GM18517 (cell line): ENCODE data around the gene EVI5.

Experiments
- ATAC-seq: cut with Tn5 transposase; IDR thresholded peaks from one replicate; pipeline ENCODE4 v1.9.1; 2021; ENCODE audit warnings: mild to moderate bottlenecking, moderate library complexity; ENCODE audit not compliant: unreplicated experiment

EVI5 gene

DNA sequence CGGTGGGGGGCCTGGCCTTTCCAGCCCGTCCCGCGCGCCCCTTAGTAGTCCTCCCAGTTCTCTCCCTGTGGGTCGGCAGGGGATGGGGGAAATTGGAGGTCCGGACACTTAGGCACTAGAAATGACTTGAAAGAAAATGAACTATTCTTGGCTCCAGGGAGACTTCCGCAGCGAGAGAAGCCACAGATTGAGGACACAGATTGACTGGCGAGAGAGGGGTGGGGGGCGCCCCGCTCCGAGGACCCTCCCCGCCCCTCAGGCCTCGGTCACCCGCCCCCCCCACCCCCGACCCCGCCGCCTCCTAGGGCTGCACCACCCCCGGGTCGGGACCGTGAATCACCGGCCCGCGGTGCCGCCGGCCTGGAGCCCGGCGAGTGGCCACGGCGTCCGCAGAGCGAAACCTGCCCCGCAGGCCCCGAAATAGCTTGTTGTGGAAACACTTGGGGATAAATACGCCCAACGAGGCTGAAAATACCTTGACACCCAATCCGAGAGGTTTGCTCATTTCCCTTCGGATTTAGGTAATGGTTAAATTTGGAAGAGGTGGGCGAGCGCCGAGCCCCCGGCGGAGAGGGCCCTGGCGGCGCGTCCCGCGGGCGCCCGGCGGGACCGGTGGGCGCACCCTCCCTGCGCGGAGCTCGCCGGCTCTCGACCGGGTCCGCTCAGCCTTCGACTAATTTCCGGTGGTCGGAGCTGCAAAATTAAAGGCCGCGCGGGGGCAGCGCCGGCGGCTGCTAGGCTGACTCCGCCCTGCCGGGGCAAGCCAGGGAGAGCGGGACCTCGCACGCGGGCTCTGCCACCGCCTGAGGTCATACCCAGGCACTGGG lies 298.4 kb downstream of the EVI5 start, which contains the start of gene GFI1:
Gene GFI1 (minus strand): TSS at position 675 of the 827 bp plus-strand sequence. CDS start 3,438 bp downstream, outside the sequence.
- peak; percentile 27 for ATAC-seq

DNA sequence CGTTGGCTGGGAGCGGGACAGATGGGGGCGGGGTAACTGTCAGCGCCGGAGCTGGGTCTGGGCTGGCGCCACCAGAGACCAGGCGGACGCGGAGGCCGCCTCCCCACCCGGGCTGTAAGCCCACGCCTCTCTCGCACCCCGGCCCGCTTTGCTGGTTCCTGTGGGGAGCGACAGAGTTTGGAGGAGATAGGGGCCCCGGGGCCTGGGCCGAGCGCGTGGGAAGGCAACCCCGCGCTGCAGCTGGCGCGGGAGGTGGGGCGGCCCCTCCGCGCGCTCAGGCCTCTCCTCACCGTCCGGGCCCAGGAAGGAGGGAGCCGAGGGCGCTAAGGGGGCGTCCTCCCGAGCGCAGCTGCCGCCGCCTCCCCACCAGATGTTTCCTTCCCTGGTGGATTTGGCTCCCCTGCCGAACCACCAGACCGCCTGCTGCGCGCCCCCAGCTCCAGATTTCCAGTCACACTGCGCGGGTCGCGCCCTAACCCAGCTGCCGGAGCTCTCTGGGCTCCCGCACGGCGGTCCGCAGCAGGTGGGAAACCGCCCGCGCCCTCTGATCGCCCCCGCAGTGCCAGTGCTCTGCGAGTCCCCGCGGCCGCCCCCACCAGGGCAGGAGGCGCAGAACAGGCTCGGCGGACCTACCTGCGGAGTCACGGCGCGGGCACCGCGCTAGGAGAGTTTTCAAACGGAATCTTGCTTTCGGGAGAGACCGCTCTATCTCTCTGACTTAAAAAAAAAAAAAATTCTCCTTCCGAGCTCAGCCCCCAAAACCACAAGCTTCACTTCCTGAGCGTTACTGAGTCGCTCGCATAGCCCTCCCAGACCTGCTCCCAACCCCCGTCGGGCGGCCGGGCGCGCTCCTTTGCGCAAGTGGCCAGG lies 299.3 kb downstream of the EVI5 start:
- ATAC-seq: peak; percentile 55

DNA sequence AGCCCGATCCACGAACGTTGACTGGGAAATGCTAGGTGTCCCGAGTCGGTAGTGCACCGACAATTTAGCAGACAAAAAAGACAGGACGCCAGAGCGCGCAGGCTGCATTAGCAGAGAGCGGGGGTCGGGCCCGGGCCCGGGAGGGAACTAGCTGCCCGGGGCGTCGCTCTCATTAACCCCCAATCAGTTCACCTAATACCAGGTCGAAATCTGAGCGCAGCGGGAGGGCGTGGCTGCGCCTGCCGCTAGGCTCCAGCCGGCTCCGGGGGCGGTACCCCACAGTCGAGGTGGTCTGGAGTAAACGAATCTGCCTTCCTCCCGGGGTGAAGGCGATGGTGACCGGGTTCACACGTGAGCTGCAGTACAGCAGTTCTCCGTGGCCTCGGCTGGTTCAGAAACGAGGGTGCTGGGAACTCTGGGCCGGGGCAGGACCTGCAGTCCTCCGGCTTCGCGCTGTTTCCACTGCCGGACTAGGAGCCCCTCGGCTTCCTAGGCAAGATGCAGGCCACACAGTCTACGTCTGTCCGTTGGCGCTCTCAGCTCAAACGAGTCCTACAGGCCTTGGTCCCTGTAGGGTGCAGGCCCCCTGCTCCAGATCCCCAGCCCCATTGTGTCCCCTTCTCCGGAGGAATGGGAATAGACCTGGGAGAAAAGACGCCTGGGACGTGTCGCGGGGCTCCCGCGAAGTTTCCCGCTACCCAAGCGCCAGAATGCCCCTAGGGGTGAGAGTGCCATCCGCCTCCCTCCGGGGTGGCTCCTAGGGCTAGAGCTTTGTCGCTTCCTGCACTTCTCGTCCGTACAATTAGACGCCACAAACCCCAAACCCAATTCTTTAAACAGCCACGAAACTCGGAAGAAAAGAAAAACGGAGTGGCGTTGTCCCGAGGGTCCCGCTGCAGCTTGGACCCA lies 300.2 kb downstream of the EVI5 start:
- ATAC-seq: peak; percentile 24

DNA sequence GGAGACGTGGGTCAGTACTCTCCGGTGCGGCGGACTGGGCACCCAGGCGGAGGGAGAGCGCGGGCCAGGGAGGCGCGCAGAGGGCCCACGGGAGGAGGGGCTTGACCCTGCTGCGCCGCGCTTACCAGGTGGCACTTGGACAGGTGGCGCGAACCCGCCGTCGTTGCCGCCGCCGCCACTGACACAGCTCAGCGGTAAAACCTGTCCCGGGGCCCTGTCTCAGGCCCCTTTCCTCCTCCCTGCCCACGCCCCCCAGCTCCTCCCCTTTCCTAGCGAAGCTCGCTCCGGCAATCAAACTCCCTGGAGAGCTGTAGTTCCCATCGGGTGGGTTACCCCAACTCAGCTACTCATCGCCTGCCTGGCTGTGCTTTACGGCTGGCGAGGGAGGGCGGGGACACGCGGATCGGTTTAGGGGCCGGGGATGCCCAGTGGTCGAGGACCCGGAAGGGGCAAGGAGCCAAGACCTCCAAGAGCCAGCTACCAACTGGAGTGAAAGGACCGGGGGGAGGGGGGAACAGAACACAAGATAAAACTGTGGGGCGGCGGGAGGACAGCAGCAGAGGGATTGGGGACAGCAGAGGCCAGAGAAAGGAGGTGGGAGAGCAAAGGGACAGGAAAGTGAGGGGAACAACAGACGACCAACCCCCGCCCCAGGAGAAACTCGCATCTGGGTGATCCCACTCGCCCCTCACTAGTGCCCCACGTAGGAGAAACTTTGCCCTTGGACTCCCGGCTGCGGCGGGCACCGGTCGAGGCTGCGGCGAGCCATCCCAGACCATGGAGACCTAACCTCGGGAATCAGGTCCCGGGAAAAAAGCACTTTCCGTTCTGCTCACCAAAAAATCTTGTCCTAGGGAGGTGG lies 301.1 kb downstream of the EVI5 start:
- ATAC-seq: no peak

DNA sequence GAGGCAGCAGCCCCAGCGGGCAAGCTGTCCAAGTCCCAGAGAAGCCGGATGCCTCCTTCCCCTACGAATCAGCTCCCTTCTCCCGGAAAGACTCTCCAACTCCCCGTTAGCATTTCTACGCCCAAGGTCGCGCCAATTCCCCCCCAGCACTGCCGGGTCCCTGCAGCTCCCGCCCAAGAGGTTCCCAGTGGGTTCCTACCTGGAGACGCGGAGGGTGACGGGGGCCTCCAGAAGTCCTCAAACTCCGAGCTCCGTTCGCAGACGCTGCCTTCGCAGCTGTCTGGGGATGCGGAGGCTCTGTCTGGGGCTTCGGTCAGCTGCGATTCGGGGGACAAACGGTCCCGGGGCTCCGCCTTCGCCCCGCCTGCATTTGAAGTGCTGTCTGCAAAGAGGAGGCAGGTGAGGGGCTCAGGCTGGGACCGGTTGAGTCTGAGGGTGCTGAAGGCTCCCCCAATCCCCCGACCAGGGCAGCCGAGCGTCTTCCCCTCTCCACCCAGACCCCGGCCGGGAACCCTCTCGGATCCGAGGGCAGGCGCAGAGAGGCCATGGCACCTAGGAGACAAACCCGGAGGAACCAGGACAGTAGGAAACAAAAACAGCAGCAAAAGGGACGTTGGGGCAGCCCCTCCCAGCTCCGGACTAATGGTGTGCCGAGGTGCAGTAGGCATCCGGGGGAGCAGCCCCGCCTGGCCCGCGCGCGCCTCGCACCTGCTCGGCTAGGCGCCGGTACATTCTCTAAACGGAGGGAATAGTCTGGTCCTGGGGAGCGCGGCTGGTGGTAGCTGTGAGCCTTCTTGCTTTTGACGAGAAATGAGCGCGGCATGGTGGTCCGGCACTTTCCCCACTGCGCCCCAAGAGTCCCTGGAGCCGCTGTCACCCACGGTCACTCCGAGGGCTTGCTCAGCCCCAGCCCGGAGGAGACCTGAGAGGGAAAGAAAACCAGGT lies 302.0 kb downstream of the EVI5 start:
- ATAC-seq: no peak

DNA sequence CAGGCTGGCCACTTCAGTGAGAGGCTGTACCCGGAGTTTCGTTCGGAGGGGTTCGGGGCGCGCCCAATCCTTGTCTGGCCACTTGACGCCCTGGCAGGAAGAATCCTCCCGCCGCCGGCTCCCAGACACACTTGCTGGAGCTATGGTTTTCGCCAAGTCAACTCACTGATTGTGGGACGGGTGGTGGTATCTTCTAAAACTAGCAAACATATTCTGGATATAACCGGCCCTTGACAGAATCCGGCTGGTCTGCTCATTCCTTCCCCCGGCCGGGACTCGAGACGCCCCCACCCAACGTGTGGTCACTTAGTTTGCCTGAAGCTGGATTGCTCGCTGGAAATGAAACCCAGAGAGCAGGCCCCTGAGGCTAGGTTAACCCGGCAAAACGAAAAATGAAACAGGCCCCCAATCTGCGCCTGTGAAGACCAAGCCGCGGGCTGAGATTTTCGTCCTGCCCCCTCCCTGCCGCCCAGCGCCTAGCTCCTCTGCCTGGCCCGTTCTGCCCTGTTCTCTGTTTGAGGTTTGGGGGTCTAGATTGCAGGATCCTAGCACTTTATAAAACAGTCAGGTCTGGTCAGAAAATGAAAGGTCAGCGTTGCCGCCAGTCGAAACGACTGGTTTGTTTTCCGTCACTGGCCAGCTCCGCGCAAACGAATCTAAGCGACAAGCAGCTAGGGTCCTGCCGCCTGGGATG lies 302.8 kb downstream of the EVI5 start:
- ATAC-seq: no peak

DNA sequence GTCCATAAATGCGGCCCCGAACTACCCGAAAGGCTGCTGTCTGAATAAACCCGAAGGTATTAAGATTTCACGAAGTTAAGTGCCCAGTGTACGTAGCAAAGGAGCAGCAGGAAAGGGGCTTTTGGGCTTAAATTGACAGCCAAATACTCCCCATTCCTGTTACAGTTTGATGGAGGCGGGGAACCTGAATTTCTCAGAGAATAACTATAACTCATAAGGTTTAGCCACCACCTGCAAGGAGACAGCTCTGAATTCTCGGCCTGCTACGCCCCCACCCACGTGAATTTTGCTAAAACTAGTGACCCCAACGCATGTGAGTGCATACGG lies 303.3 kb downstream of the EVI5 start:
- no peak for ATAC-seq

DNA sequence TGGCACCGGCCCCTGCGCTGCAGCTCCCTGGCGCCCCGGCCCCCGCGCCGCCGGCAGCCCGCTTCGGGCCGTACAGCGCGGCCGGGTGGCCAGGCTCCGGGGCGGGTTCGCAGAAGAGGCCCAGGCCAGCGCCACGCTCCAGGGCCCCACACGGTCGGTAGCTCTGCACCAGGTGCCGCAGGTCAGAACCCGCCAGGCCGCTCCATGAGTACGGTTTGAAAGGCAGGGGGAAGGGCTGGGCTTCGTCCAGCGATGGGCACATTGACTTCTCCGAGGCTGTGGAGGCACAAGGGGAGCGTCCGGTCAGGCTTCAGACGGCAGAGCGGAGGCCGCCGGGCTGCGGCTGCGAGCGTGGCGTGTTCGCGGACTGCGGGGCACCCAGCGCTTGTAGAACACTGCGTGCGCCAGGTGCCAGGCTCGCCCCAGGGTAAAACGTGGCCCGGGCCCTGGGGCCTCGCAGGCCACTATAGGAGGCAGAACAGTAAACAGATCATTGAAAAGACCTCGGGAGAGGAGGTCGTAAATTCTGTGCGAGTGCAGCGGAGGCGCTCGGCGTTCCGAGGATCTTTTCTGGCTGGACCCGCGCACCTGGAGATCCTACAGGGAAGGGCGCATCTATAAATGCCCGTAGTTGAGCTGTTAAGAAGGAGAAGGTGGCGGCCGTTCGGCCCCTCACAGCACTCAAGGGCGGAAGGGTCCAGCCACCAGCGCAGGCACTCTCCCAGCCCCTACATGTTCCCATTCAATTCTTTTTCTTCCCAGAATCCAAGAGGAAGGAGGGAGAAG lies 303.9 kb downstream of the EVI5 start:
- ATAC-seq: no peak

DNA sequence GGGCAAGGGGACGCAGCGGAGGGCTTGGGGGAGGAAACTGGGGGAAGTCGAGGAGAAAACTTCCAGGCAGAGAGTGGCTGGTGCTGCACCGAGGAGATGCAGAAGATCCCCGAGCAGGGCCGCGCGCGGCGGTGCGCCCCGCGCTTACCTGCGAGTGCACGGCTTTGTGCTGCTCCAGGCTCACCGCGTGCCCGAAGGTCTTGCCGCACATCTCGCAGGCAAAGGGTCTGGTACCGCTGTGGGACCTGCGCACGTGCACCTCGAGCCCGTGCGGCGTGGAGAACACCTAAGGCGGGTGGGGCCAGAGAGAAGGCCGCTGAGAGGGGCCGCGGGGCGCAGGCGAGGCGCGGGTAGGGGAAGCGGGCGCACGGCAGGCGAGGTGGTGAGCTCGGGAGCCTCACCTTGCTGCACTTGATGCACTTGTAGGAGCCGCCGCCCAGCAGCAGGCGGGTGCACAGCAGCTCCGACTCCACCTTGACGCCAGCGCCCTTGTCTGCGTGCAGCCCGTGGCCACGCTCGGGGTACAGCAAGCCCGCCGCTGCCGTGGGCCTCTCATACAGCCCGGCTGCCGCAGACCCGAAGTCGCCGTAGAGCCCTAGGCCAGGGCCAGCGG lies 304.6 kb downstream of the EVI5 start:
- ATAC-seq: no peak

DNA sequence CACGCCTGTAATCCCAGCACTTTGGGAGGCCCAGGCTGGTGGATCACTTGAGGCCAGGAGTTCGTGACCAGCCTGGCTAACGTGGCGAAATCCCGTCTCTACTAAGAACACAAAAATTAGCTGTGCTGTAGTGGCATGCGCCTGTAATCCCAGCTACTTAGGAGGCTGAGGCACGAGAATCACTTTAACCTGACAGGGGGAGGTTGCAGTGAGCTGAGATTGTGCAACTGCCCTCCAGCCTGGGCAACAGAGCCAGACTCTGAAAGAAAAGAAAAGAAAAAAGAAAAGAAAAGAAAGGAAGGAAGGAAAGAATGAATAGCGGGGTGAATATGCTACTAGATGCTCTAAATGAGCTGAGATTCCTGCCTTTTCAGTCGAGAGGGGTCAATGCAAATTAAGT lies 305.3 kb downstream of the EVI5 start:
- ATAC-seq: no peak

DNA sequence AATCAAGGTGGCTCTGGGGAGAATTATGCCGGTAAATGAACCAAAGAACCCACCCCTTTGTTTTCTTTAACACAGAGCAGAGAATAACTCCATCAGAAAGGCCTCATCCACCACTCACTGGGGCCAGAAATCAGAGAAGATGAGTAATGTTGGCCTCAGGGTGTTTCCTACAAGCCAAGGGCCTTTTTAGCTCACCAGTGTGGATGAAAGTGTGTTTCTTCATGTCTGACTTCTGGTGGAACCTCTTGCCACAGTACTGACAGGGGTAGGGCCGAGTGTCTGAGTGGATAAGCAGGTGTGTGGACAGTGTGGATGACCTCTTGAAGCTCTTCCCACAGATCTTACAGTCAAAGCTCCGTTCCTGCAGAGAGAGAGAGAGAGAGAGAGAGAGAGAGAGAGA lies 306.5 kb downstream of the EVI5 start:
- ATAC-seq: no peak

DNA sequence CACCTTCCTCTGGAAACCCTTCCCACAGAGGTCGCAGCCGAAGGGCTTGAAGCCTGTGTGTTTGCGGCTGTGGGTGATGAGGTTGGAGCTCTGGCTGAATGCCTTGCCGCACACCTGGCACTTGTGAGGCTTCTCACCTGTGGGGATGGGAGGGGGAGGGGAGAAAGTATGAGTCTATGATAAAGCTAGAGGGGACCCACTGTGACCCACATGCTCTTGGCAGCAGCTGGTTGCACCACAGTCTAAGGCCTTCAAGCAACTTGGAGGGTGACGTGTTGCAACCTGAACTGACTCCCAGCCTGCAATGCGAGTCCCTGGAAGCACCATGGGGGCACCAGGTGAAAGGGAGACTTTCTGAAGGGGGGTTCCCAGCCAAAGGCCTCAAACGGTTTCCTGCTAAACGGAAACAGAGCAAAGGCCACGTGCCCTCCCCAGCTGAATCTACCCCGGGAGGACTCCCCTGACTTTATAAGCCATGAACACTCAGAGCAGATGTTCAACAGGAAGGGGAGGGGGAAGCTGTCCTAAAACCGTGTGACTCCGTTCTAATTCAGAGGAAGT lies 308.8 kb downstream of the EVI5 start:
- ATAC-seq: no peak

DNA sequence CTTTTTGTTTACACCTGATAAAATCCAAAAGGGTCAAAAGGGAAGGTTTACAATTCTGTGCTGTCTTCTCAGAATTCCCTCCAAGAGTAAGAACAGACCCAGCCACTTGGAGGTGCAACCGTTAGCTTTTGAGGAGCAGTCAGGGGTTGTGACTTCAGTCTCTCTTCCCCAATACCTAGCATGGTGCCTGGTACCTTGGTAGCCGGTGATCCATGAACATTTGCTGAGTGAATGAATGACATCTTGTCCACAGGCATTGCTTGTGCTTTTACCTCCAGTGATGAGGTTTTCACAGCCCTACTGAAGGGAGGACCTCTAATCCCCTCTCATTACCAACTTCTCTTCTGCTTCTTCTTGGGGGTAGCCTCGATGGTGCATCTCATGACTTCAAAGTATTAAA lies 309.9 kb downstream of the EVI5 start:
- ATAC-seq: no peak

DNA sequence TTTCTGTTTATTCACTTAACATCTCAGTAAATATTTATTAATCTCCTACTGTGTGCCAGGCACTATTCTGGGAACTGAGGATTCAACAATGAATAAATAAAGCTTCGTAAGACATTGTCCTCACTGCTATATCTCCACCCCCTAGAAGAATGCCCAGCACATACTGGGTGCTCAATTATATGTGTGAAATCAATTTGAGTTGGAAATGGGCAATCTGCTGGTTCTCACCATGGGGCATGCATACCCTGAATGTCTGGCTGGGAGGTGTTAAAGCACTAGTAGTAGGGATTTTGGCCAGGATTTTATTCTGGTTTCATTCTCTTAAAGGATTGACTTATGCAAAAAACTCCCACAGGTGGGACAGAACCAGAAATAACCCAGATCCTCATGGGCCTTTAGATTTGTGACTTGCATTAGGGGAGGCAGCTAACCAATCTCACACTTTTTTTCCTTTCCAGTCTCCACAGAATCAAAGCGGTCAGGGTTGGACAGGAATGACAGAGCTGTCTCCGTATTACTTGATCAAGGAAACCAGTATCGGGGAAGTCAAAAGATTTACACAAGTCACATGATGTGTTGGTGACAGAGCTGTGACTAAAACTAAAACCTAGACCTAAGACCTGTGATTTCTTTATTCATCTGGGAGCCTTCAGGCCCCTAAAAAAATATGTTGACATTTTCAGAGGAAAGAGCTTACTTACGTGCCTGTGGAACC lies 311.0 kb downstream of the EVI5 start:
- peak; percentile 57 for ATAC-seq

DNA sequence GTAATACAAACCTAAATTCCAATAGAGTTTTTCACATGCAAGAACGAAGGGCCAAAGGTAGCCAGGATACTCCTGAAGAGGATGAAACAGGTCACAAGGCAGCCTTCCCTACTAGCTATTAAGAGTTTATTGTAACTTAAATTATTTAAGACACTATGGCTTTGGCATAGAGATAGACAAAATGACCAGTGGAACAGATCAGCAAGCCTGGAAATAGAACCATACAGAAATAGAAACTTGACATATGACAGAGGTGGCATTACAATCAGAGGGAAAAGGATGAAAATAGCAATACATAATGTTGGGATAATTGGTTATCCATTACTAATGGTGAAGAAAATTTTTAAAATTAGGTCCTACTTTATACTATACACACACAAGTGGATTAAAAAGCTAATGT lies 314.7 kb downstream of the EVI5 start:
- ATAC-seq: no peak

DNA sequence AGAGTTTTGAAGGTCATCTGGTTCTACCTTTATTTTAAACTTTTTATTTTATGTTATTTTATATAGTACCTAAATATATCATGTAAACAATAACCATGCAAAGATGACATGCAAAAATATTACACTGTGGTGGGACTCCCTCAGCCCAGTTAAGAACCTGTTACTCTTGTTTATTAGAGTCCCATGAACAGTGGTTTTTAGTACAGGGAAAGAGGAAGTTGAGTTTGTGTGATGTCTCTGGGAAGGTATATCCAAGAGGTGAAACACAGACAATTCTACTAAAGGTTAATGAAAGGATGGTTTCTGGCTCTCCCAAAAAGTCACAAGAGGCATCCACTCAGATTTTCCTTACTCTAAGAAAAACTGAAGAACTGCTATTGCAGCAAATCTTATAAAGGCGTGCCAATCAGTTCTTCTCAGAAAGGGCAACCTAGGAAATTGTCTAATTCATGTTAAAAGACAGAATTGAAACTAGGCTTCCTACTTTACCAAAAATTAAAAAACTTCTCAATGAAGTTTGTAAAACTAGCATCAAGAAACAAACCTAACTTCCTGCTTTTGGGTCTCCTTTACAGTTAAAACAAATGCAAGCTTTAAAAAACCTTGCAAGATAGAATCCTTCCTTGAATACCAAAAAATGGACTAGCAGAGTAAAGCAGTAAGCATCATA lies 318.1 kb downstream of the EVI5 start:
- ATAC-seq: no peak
